Endothelial cell (in vitro differentiated cells): ENCODE results near the gene BORCS8. TPM values are rescaled to one million over a fixed set of nuclear protein-coding genes. Genes with fewer than 3 reads are reported as not detected.
"Not testable (repeated sequence)": the region's sequence is repeated elsewhere in the genome, so short reads cannot be mapped to it uniquely, and the experiment has no call there.

Source experiments
- DNase-seq: peaks from one replicate; pipeline ENCODE4 v3.0.0; 2021; ENCODE audit warnings: low spot score
- H3K27ac Mint-ChIP-seq: one replicate; pipeline ENCODE4 v1.8.0; 2021; ENCODE audit warnings: mixed read lengths, inconsistent platforms; ENCODE audit not compliant: unreplicated experiment
- H3K27me3 Mint-ChIP-seq: one replicate; pipeline ENCODE4 v1.8.0; 2021; ENCODE audit warnings: mild to moderate bottlenecking, moderate library complexity, mixed read lengths, inconsistent platforms; ENCODE audit not compliant: unreplicated experiment
- H3K36me3 Mint-ChIP-seq: one replicate; pipeline ENCODE4 v1.8.0; 2021; ENCODE audit warnings: mild to moderate bottlenecking, low read depth, mixed read lengths, inconsistent platforms; ENCODE audit not compliant: unreplicated experiment
- H3K4me1 Mint-ChIP-seq: one replicate; pipeline ENCODE4 v1.8.0; 2021; ENCODE audit warnings: mild to moderate bottlenecking, mixed read lengths, inconsistent platforms; ENCODE audit not compliant: unreplicated experiment
- H3K4me3 Mint-ChIP-seq: one replicate; pipeline ENCODE4 v1.8.0; 2021; ENCODE audit warnings: mild to moderate bottlenecking, mixed read lengths, inconsistent platforms; ENCODE audit not compliant: unreplicated experiment
- H3K9me3 Mint-ChIP-seq: one replicate; pipeline ENCODE4 v1.8.0; 2021; ENCODE audit warnings: mixed read lengths, inconsistent platforms; ENCODE audit not compliant: unreplicated experiment
- CTCF ChIP-seq: fragments of 200-600 bp; sonication (generic); IDR thresholded peaks from one replicate; pipeline ENCODE4 v1.5.0; 2021; ENCODE audit warnings: antibody characterized with exemption; ENCODE audit not compliant: unreplicated experiment
- total RNA-seq: library from RNA; stranded (reverse); fragmentation: NEBNext Ultra II Directional; extraction: Animal tissue kit (Norgen Biotek cat#: 25700); gene quantifications from one replicate; pipeline ENCODE4 v1.2.1, GENCODE V29; 2021; ENCODE audit not compliant: unreplicated experiment

The BORCS8 gene
- total RNA-seq, 1 donor from 2014 or later = 31.3 TPM

DNA sequence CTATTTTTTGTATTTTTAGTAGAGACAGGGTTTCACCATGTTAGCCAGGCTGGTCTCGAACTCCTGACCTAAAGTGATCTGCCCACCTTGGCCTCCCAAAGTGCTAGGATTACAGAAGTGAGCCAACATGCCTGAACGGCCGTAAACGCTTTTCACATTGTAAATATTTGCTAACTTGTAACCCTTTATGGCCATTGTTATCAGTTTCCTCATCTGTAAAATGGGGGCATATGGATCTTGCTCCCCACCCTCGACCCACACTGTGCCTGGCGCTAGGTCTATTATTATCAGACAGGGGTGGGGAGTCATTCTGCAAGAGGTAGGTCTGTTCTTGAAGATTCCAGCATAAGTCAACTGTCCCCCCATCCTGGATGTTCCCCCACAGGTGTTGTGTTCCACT lies 31.7 kb upstream of the BORCS8 start:
- TF ChIP-seq CTCF = no peak
- H3K27me3 Mint-ChIP-seq = peaks cover 2% of the 10 kb centered on the region
- no peak overlapping the region for H3K27ac Mint-ChIP-seq
- no peaks in the 10 kb centered on the region for H3K36me3 Mint-ChIP-seq
- DNase-seq = no peak
- H3K4me1 Mint-ChIP-seq = no peaks in the 10 kb centered on the region
- H3K4me3 Mint-ChIP-seq = no peak overlapping the region
- no peaks in the 10 kb centered on the region for H3K9me3 Mint-ChIP-seq

GRCh38 chr19:19223060-19223459 lies 31.1 kb upstream of the BORCS8 start:
- H3K4me1 Mint-ChIP-seq = no peaks in the 10 kb centered on the region
- no peak for TF ChIP-seq CTCF
- DNase-seq = no peak
- peaks cover 2% of the 10 kb centered on the region for H3K27me3 Mint-ChIP-seq
- no peak overlapping the region for H3K4me3 Mint-ChIP-seq
- H3K36me3 Mint-ChIP-seq = no peaks in the 10 kb centered on the region
- no peaks in the 10 kb centered on the region for H3K9me3 Mint-ChIP-seq
- no peak overlapping the region for H3K27ac Mint-ChIP-seq

GRCh38 chr19:19221000-19221399 lies 29.0 kb upstream of the BORCS8 start:
- H3K9me3 Mint-ChIP-seq, H3K27ac Mint-ChIP-seq, H3K36me3 Mint-ChIP-seq, H3K4me3 Mint-ChIP-seq, H3K27me3 Mint-ChIP-seq, DNase-seq, H3K4me1 Mint-ChIP-seq: not testable (repeated sequence)

GRCh38 chr19:19218911-19219310 lies 27.0 kb upstream of the BORCS8 start:
- TF ChIP-seq CTCF = no peak
- H3K36me3 Mint-ChIP-seq = peaks cover 4% of the 10 kb centered on the region
- H3K27ac Mint-ChIP-seq = no peak overlapping the region
- no peak overlapping the region for H3K4me3 Mint-ChIP-seq
- H3K4me1 Mint-ChIP-seq = no peaks in the 10 kb centered on the region
- H3K27me3 Mint-ChIP-seq = peaks cover 4% of the 10 kb centered on the region
- no peak for DNase-seq
- no peaks in the 10 kb centered on the region for H3K9me3 Mint-ChIP-seq

DNA sequence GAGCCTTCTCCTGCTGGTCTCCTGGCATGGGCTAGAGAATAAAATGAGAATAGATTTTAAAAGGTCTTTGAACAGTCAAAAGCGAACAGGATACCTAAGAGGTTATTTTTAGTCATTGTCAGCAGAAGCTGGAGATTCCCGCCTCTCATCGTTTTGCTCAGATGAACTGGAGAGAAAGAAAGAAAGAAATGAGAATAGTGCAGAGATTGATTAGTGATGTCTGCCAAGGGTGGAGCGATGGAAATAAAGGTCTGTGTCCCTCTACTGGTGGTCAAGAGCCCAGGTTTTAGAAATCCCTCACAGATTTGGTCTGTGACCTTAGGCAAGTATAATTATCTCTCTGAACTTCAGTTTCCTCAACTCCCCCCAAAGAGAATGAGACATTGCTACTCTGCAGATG lies 25.1 kb upstream of the BORCS8 start:
- H3K27ac Mint-ChIP-seq = no peak overlapping the region
- DNase-seq = no peak
- peaks cover 7% of the 10 kb centered on the region for H3K27me3 Mint-ChIP-seq
- H3K4me1 Mint-ChIP-seq = no peaks in the 10 kb centered on the region
- TF ChIP-seq CTCF = no peak
- no peaks in the 10 kb centered on the region for H3K9me3 Mint-ChIP-seq
- peaks cover 4% of the 10 kb centered on the region for H3K36me3 Mint-ChIP-seq
- H3K4me3 Mint-ChIP-seq = no peak overlapping the region

GRCh38 chr19:19215792-19216191 lies 23.8 kb upstream of the BORCS8 start:
- Mint-ChIP-seq H3K4me1 (no peaks in the 10 kb centered on the region), H3K27me3 (peaks cover 13% of the 10 kb centered on the region), H3K27ac (no peak overlapping the region), H3K4me3 (no peak overlapping the region), H3K36me3 (peaks cover 4% of the 10 kb centered on the region), H3K9me3 (no peaks in the 10 kb centered on the region)
- DNase-seq = no peak
- TF ChIP-seq CTCF = no peak
